WI38 (cell line): Measurements from ENCODE around the gene PLAAT2.
"Not testable (repeated sequence)": the region's sequence is repeated elsewhere in the genome, so short reads cannot be mapped to it uniquely, and the experiment has no call there.

ENCODE experiments used
- H3K4me3 ChIP-seq: 2 replicates; pipeline ENCODE4 v1.5.1; 2011; ENCODE audit warnings: low read depth, mild to moderate bottlenecking, control low read depth, low read length
- CTCF ChIP-seq: IDR thresholded peaks from 2 replicates; pipeline ENCODE4 v1.5.1; 2012; ENCODE audit warnings: low read depth, mild to moderate bottlenecking, control low read depth, low read length

Gene PLAAT2

GRCh38 chr11:63590024-63590788 lies 27.0 kb upstream of the PLAAT2 start:
- no peak for TF ChIP-seq CTCF
- no peak overlapping the region for H3K4me3 ChIP-seq

GRCh38 chr11:63589000-63589399 lies 25.8 kb upstream of the PLAAT2 start:
- TF ChIP-seq CTCF: no peak

GRCh38 chr11:63586451-63587166 lies 23.4 kb upstream of the PLAAT2 start:
- no peak for TF ChIP-seq CTCF
- H3K4me3 ChIP-seq: no peak overlapping the region

More at GRCh38 chr11:63589000-63589399, 25.8 kb upstream of the PLAAT2 start:
- H3K4me3 ChIP-seq: no peak overlapping the region

GRCh38 chr11:63583357-63583677 lies 20.1 kb upstream of the PLAAT2 start:
- no peak for TF ChIP-seq CTCF
- H3K4me3 ChIP-seq: no peak overlapping the region

GRCh38 chr11:63581224-63581623 lies 18.0 kb upstream of the PLAAT2 start:
- not testable (repeated sequence) for H3K4me3 ChIP-seq

- H3K4me3 ChIP-seq: not testable (repeated sequence)
Measured at GRCh38 chr11:63578882-63579281, 15.7 kb upstream of the PLAAT2 start.

GRCh38 chr11:63574856-63575602 lies 11.8 kb upstream of the PLAAT2 start:
- H3K4me3 ChIP-seq: peak overlapping the region; percentile 50
- TF ChIP-seq CTCF: no peak
